ENCODE results near the gene IFIH1.
A peak's percentile ranks its signal among the peaks of the same experiment; 100 is the strongest.

IFIH1 gene

DNA sequence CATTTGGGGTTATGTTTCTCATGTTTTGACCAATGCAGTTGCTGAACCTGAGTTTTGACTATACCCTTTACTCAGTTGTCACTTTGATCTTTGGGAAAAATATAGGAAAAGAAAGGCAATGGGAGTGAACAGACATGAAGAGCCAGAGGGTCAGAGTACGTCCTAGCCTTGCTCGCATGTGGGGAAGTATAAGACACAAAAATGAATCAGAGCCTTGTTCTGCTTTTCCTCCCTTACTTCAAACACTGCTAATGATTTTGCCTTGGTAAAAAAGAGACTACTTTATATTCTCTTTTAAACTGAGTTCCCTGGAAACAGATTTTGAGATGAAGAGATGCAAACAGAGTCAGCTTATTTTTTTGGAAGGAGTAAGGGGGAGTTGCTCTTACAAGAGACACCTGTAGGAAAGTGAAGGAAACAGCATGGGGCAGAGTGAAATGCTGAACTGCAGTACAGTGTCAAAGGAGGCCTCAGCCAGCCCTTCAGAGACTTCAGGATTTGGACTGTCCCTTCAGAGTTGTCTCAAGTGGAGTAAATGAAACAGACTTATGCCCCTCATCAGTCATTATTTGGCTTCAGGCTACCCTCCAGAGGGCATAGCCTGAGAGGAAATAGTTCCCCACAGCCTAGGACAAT is 64.1 kb downstream of the IFIH1 start:
- Histone ChIP-seq H3K4me3 (replicated peaks; ENCODE audit: insufficient read depth, low read length) (no peak overlapping the region), H3K27ac (replicated peaks) (no peak overlapping the region), H3K27me3 (ENCODE audit: insufficient read depth, poor library complexity, severe bottlenecking) (no peaks in the 10 kb centered on the region)
- DNase-seq (ENCODE audit: low read depth in 1 of 2, low spot score in 1 of 2) = no peak
- TF ChIP-seq GABPA (IDR thresholded peaks at IDR 0.05; ENCODE audit: low read depth) (no peak), POLR2AphosphoS5 (IDR thresholded peaks at IDR 0.05; ENCODE audit: low read depth) (no peak), CTCF (IDR thresholded peaks at IDR 0.05; ENCODE audit: insufficient read depth, low read length) (no peak), SPI1 (IDR thresholded peaks at IDR 0.05; ENCODE audit: borderline replicate concordance, low read depth) (no peak)
- TF ChIP-seq, protein P1, sequence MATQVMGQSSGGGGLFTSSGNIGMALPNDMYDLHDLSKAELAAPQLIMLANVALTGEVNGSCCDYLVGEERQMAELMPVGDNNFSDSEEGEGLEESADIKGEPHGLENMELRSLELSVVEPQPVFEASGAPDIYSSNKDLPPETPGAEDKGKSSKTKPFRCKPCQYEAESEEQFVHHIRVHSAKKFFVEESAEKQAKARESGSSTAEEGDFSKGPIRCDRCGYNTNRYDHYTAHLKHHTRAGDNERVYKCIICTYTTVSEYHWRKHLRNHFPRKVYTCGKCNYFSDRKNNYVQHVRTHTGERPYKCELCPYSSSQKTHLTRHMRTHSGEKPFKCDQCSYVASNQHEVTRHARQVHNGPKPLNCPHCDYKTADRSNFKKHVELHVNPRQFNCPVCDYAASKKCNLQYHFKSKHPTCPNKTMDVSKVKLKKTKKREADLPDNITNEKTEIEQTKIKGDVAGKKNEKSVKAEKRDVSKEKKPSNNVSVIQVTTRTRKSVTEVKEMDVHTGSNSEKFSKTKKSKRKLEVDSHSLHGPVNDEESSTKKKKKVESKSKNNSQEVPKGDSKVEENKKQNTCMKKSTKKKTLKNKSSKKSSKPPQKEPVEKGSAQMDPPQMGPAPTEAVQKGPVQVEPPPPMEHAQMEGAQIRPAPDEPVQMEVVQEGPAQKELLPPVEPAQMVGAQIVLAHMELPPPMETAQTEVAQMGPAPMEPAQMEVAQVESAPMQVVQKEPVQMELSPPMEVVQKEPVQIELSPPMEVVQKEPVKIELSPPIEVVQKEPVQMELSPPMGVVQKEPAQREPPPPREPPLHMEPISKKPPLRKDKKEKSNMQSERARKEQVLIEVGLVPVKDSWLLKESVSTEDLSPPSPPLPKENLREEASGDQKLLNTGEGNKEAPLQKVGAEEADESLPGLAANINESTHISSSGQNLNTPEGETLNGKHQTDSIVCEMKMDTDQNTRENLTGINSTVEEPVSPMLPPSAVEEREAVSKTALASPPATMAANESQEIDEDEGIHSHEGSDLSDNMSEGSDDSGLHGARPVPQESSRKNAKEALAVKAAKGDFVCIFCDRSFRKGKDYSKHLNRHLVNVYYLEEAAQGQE (IDR thresholded peaks at IDR 0.05; ENCODE audit: insufficient replicate concordance, low read depth) = no peak

DNA sequence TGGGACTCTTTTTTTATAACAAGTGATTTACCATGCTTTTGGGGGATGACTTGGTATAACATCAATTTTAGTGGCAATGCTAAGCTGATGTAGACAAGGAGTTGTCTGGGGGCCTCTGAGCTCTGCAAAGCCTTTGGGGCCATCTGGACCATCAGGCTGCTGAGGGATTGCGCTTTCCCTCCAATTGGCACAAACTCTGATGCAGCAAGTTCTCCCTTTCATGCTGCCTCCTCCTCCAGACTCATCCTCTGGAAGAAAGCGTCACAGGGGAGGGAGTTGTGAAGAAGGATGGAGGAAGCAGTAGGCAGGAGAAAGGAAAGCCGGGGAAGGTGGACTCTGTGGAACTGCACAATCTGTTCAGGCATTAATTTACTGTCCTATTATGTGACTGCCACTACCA is 65.0 kb downstream of the IFIH1 start:
- Histone ChIP-seq H3K27me3 (ENCODE audit: insufficient read depth, poor library complexity, severe bottlenecking) (no peaks in the 10 kb centered on the region), H3K4me3 (replicated peaks; ENCODE audit: insufficient read depth, low read length) (no peak overlapping the region), H3K27ac (replicated peaks) (no peak overlapping the region)
- DNase-seq (ENCODE audit: low read depth in 1 of 2, low spot score in 1 of 2) = no peak
- TF ChIP-seq SPI1 (IDR thresholded peaks at IDR 0.05; ENCODE audit: borderline replicate concordance, low read depth) = no peak
- TF ChIP-seq GABPA (IDR thresholded peaks at IDR 0.05; ENCODE audit: low read depth) = no peak
- TF ChIP-seq POLR2AphosphoS5 (IDR thresholded peaks at IDR 0.05; ENCODE audit: low read depth) = no peak
- TF ChIP-seq CTCF (IDR thresholded peaks at IDR 0.05; ENCODE audit: insufficient read depth, low read length) = no peak
- TF ChIP-seq, protein P1 (IDR thresholded peaks at IDR 0.05; ENCODE audit: insufficient replicate concordance, low read depth) = no peak

DNA sequence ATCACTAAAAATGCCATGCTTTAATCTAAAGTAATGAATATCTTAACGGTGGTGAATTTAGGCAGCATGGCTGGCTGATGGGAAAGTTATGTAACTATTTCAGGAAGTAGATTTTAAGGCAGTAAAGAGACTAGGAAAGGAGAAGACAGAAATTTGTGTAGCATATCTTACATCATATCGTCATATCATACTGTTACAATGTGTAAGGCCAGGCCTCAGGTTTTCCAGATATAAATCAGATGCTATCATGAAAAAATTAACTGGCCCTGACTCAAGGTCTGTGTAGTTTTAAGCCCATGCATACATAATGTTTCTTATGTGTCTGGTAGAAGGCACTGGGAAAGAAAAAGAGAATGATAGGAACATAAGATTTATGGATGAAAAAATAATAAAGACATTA is 66.3 kb downstream of the IFIH1 start:
- DNase-seq (ENCODE audit: low read depth in 1 of 2, low spot score in 1 of 2) = peak in 1 of 2 experiments; percentile 57
- Histone ChIP-seq H3K27me3 (ENCODE audit: insufficient read depth, poor library complexity, severe bottlenecking) (no peaks in the 10 kb centered on the region), H3K27ac (replicated peaks) (peak overlapping the region; percentile 32; the same call in 1 of the 2 replicates), H3K4me3 (replicated peaks; ENCODE audit: insufficient read depth, low read length) (no peak overlapping the region)
- TF ChIP-seq CTCF (IDR thresholded peaks at IDR 0.05; ENCODE audit: insufficient read depth, low read length) = no peak
- no peak for TF ChIP-seq SPI1 (IDR thresholded peaks at IDR 0.05; ENCODE audit: borderline replicate concordance, low read depth)
- TF ChIP-seq GABPA (IDR thresholded peaks at IDR 0.05; ENCODE audit: low read depth) = no peak
- TF ChIP-seq POLR2AphosphoS5 (IDR thresholded peaks at IDR 0.05; ENCODE audit: low read depth) = no peak
- TF ChIP-seq, protein P1 (IDR thresholded peaks at IDR 0.05; ENCODE audit: insufficient replicate concordance, low read depth) = no peak

All from HL-60 (cell line).